Body of pancreas (tissue), 4 donors: ENCODE data around the gene GOLPH3.

ENCODE experiments used
- CTCF ChIP-seq, 7 experiments: fragments of 450-650 bp in 4 of 7; fragments of 200-600 bp in 3 of 7; sonication (generic) in 3 of 7; IDR thresholded peaks; one replicate each; pipeline ENCODE4 v1.5.1; 2016 to 2019; ENCODE audit warnings: antibody characterized with exemption in 7 of 7
- POLR2A ChIP-seq, 3 donors: fragments of 450-650 bp; IDR thresholded peaks; one replicate each; pipeline ENCODE4 v1.6.1; 2016; ENCODE audit warnings: antibody characterized with exemption in 3 of 3, mild to moderate bottlenecking in 2 of 3

GRCh38 chr5:32089146-32090000 is 84.7 kb downstream of the GOLPH3 start:
- TF ChIP-seq CTCF (IDR thresholded peaks at IDR 0.05) (no peak), POLR2A (IDR thresholded peaks at IDR 0.05) (no peak)
